Measurements from ENCODE around the gene NSMCE1. TPM values are rescaled to one million over a fixed set of nuclear protein-coding genes. Genes with fewer than 3 reads are reported as not detected.
A peak's percentile ranks its signal among the peaks of the same experiment; 100 is the strongest.

The NSMCE1 gene
- total RNA-seq, 6 experiments from 2014 or later, result 23.7 to 42.3 (median 33.1) TPM

GRCh38 chr16:27245276-27246172 lies 23.0 kb downstream of the NSMCE1 start:
- ATAC-seq, result peak; percentile 7 to 22 (median 12)
- peaks cover 0 to 3% (median 0%) of the 10 kb centered on the region in 4 donors for H3K9me3 ChIP-seq
- no peak overlapping the region for H3K4me3 ChIP-seq
- peak overlapping the region in 2 of 3 donors; percentile 4 to 10 for H3K27ac ChIP-seq
- 59% methylated on average over 15 of the region's 19 CpGs for WGBS (ENCODE audit: insufficient coverage, low coverage, low lambda C conversion rate, missing lambda C conversion rate)
- DNase-seq, result peak in 1 of 3 donors; percentile 33
- intact Hi-C loops (cut with DNase I), result no loop called here
- H3K4me1 ChIP-seq, result peaks cover 0 to 9% (median 3%) of the 10 kb centered on the region in 4 donors
- TF ChIP-seq POLR2A (IDR thresholded peaks at IDR 0.05) (no peak), CTCF (IDR thresholded peaks at IDR 0.05) (no peak)
- no peaks in the 10 kb centered on the region for H3K27me3 ChIP-seq
- peaks cover 0 to 2% (median 0%) of the 10 kb centered on the region in 4 donors for H3K36me3 ChIP-seq

GRCh38 chr16:27244363-27244755 lies 24.2 kb downstream of the NSMCE1 start:
- Histone ChIP-seq H3K4me1 (peaks cover 0 to 9% (median 3%) of the 10 kb centered on the region in 4 donors), H3K27ac (peak overlapping the region; percentile 55 to 73 (median 62)), H3K27me3 (no peaks in the 10 kb centered on the region), H3K4me3 (no peak overlapping the region), H3K36me3 (peaks cover 0 to 2% (median 0%) of the 10 kb centered on the region in 4 donors), H3K9me3 (peaks cover 0 to 3% (median 0%) of the 10 kb centered on the region in 4 donors)
- ATAC-seq (no peak), DNase-seq (peak in 1 of 3 donors; percentile 37)
- intact Hi-C loops (cut with DNase I), result no loop called here
- whole genome bisulfite sequencing (ENCODE audit: insufficient coverage, low coverage, low lambda C conversion rate, missing lambda C conversion rate), result 90% methylated on average over 7 of the region's 7 CpGs
- TF ChIP-seq POLR2A (IDR thresholded peaks at IDR 0.05) (no peak), CTCF (IDR thresholded peaks at IDR 0.05) (no peak)

GRCh38 chr16:27243725-27244362 lies 24.7 kb downstream of the NSMCE1 start:
- H3K27ac ChIP-seq, result peak overlapping the region; percentile 55 to 73 (median 62)
- peaks cover 0 to 2% (median 0%) of the 10 kb centered on the region in 4 donors for H3K36me3 ChIP-seq
- 87% methylated on average over 6 of the region's 11 CpGs for WGBS (ENCODE audit: insufficient coverage, low coverage, low lambda C conversion rate, missing lambda C conversion rate)
- no peak for ATAC-seq
- no peaks in the 10 kb centered on the region for H3K9me3 ChIP-seq
- intact Hi-C loops (cut with DNase I), result no loop called here
- H3K4me1 ChIP-seq, result peaks cover 0 to 9% (median 3%) of the 10 kb centered on the region in 4 donors
- no peaks in the 10 kb centered on the region for H3K27me3 ChIP-seq
- TF ChIP-seq CTCF (IDR thresholded peaks at IDR 0.05) (no peak), POLR2A (IDR thresholded peaks at IDR 0.05) (no peak)
- peak in 1 of 3 donors; percentile 37 for DNase-seq
- no peak overlapping the region for H3K4me3 ChIP-seq

- 38% methylated on average over 8 of the region's 13 CpGs for WGBS (ENCODE audit: insufficient coverage, low coverage, low lambda C conversion rate, missing lambda C conversion rate)
- intact Hi-C loops (cut with DNase I), result no loop called here
- peak in 1 of 3 donors; percentile 43 for DNase-seq
- Histone ChIP-seq H3K36me3 (peaks cover 0 to 2% (median 0%) of the 10 kb centered on the region in 4 donors), H3K27ac (peak overlapping the region; percentile 55 to 73 (median 62)), H3K27me3 (no peaks in the 10 kb centered on the region), H3K4me1 (peaks cover 0 to 9% (median 3%) of the 10 kb centered on the region in 4 donors), H3K4me3 (no peak overlapping the region), H3K9me3 (no peaks in the 10 kb centered on the region)
- TF ChIP-seq POLR2A (IDR thresholded peaks at IDR 0.05) (no peak), CTCF (IDR thresholded peaks at IDR 0.05) (no peak)
- peak; percentile 61 to 72 (median 70) for ATAC-seq
These were observed 25.5 kb downstream of the NSMCE1 start for GRCh38 chr16:27242868-27243590.
